ENCODE data around the gene NAP1L1. TPM values are rescaled to one million over a fixed set of nuclear protein-coding genes. Genes with fewer than 3 reads are reported as not detected.

NAP1L1 gene
- 466 and 587 TPM in 2 replicates for total RNA-seq (2021)
- Bru-seq, nascent RNA: percentile 98 among the genes with signal in this experiment
- BruChase-seq, experiment 1, labeled RNA remaining after a 2-hour chase: percentile 99 among the genes with signal in this experiment
- BruChase-seq, experiment 2, labeled RNA remaining after a 6-hour chase: percentile 97 among the genes with signal in this experiment
- long read RNA-seq, full-length matches to known transcripts: 104 of 170 reads
- long read RNA-seq, partial matches to known transcripts: 29 of 170 reads
- long read RNA-seq, other reads (novel, unspliced or antisense): 37 of 170 reads

GRCh38 chr12:76083904-76084862 lies at the start of gene NAP1L1:
Gene NAP1L1 (minus strand): TSS chr12:76084685. CDS start chr12:76074219, 10,466 bp downstream.
- Histone ChIP-seq H4K20me1 (ENCODE audit: insufficient read depth) (0 out of 2 replicates have a peak, but pooled peaks cover 6% of the 10 kb centered on the region), H3K4me2 (peak within 1 kb of the TSS; percentile 98), H2AFZ (peak within 1 kb of the TSS; percentile 88), H3K36me3 (ENCODE audit: low read depth) (peaks cover 34% of the 10 kb centered on the region), H3K79me2 (ENCODE audit: low read depth) (peaks cover 52% of the 10 kb centered on the region), H3K9me3 (ENCODE audit: insufficient read depth, low read depth) (peaks cover 3% of the 10 kb centered on the region; the same call in 1 of the 2 replicates), H3K27ac (peak within 1 kb of the TSS; percentile 86), H3K27me3 (ENCODE audit: insufficient read depth, low read depth) (no peaks in the 10 kb centered on the region), H3K9me2 (ENCODE audit: insufficient read depth) (no peaks in the 10 kb centered on the region), H3F3A (ENCODE audit: insufficient read depth, low read depth) (peaks cover 12% of the 10 kb centered on the region; the same call in 1 of the 2 replicates), H3K4me3 (peak within 1 kb of the TSS; percentile 98), H3K4me1 (replicated peaks; ENCODE audit: insufficient read depth) (peaks cover 25% of the 10 kb centered on the region)
- CTCF ChIA-PET: interaction anchor here (0.6 kb wide), 1 partner anchor 461 kb away, joined by 3 read pairs; no protein-coding TSS in a partner anchor
- DNase-seq: peak; percentile 86 to 95
- BruUV-seq (replicated peaks): TSS peak; percentile 74
- intact Hi-C loops (cut with micrococcal nuclease; ENCODE audit: unreplicated experiment): loop anchor here (1.0 to 10.0 kb wide), 4 partner anchors 73 to 371 kb away; no protein-coding TSS in a partner anchor
- TF ChIP-seq CTCF (conservative IDR thresholded peaks at IDR 0.05) (no peak), EZH2 (IDR thresholded peaks at IDR 0.05; ENCODE audit: low read depth) (no peak)
- POLR2A ChIA-PET (ENCODE audit: unreplicated experiment): no interaction called here

- no peak overlapping the region for H2AFZ ChIP-seq
- DNase-seq: no peak
- H3K9me2 ChIP-seq (ENCODE audit: insufficient read depth): no peaks in the 10 kb centered on the region; the same call in 1 of the 2 replicates
- no peak overlapping the region for H3K4me2 ChIP-seq
- H3K36me3 ChIP-seq (ENCODE audit: low read depth): no peaks in the 10 kb centered on the region
- no peaks in the 10 kb centered on the region for H3K9me3 ChIP-seq (ENCODE audit: insufficient read depth, low read depth)
- no peak for TF ChIP-seq CTCF (conservative IDR thresholded peaks at IDR 0.05)
- no peak for TF ChIP-seq EZH2 (IDR thresholded peaks at IDR 0.05; ENCODE audit: low read depth)
- H3K4me1 ChIP-seq (replicated peaks; ENCODE audit: insufficient read depth): no peaks in the 10 kb centered on the region
- intact Hi-C loops (cut with micrococcal nuclease; ENCODE audit: unreplicated experiment): no loop called here
- no peaks in the 10 kb centered on the region for H3F3A ChIP-seq (ENCODE audit: insufficient read depth, low read depth)
- no peak overlapping the region for H3K4me3 ChIP-seq
- ChIA-PET POLR2A (ENCODE audit: unreplicated experiment) (no interaction called here), CTCF (no interaction called here)
- H4K20me1 ChIP-seq (ENCODE audit: insufficient read depth): no peaks in the 10 kb centered on the region
- BruUV-seq (replicated peaks): no TSS peak
- H3K27me3 ChIP-seq (ENCODE audit: insufficient read depth, low read depth): no peaks in the 10 kb centered on the region
- H3K79me2 ChIP-seq (ENCODE audit: low read depth): no peaks in the 10 kb centered on the region
- no peak overlapping the region for H3K27ac ChIP-seq
Observed at GRCh38 chr12:76127588-76127987, 43.1 kb upstream of the NAP1L1 start.

- intact Hi-C loops (cut with micrococcal nuclease; ENCODE audit: unreplicated experiment): no loop called here
- no TSS peak for BruUV-seq (replicated peaks)
Observed at GRCh38 chr12:76124456-76124855, 40.0 kb upstream of the NAP1L1 start.

More at GRCh38 chr12:76124456-76124855, 40.0 kb upstream of the NAP1L1 start:
- no peak overlapping the region for H3K27ac ChIP-seq
- H3F3A ChIP-seq (ENCODE audit: insufficient read depth, low read depth): no peaks in the 10 kb centered on the region
- ChIA-PET POLR2A (ENCODE audit: unreplicated experiment) (no interaction called here), CTCF (interaction anchor here (1.1 kb wide), 1 partner anchor 462 kb away, joined by 3 read pairs; no protein-coding TSS in a partner anchor)
- no peaks in the 10 kb centered on the region for H3K9me3 ChIP-seq (ENCODE audit: insufficient read depth, low read depth)
- H3K36me3 ChIP-seq (ENCODE audit: low read depth): no peaks in the 10 kb centered on the region
- no peak for DNase-seq
- no peaks in the 10 kb centered on the region for H3K79me2 ChIP-seq (ENCODE audit: low read depth)
- H3K27me3 ChIP-seq (ENCODE audit: insufficient read depth, low read depth): no peaks in the 10 kb centered on the region
- H3K9me2 ChIP-seq (ENCODE audit: insufficient read depth): no peaks in the 10 kb centered on the region; the same call in 1 of the 2 replicates
- no peaks in the 10 kb centered on the region for H4K20me1 ChIP-seq (ENCODE audit: insufficient read depth)
- no peak overlapping the region for H3K4me2 ChIP-seq
- no peak overlapping the region for H2AFZ ChIP-seq
- no peaks in the 10 kb centered on the region for H3K4me1 ChIP-seq (replicated peaks; ENCODE audit: insufficient read depth)
- TF ChIP-seq EZH2 (IDR thresholded peaks at IDR 0.05; ENCODE audit: low read depth) (no peak), CTCF (conservative IDR thresholded peaks at IDR 0.05) (no peak)
- H3K4me3 ChIP-seq: no peak overlapping the region

All from PC-9 (cell line).